Putamen (tissue), 1 donor: ENCODE measurements around the gene FUT3.

Experiments used
- DNase-seq: peaks from one replicate; pipeline ENCODE4 v3.0.0-alpha.2; 2016; ENCODE audit warnings: low spot score

The FUT3 gene

GRCh38 chr19:5823579-5824281, 27.5 kb downstream of the FUT3 start:
- DNase-seq = no peak

- no peak for DNase-seq
Measured at GRCh38 chr19:5822181-5822844, 28.9 kb downstream of the FUT3 start.

GRCh38 chr19:5821521-5822180, 29.6 kb downstream of the FUT3 start:
- DNase-seq = no peak

GRCh38 chr19:5820785-5821184, 30.5 kb downstream of the FUT3 start:
- no peak for DNase-seq

GRCh38 chr19:5818594-5818993, 32.7 kb downstream of the FUT3 start:
- no peak for DNase-seq

GRCh38 chr19:5817218-5817617, 34.0 kb downstream of the FUT3 start:
- no peak for DNase-seq

- no peak for DNase-seq
Measured at GRCh38 chr19:5814852-5815246, 36.4 kb downstream of the FUT3 start.

- DNase-seq = no peak
Measured at GRCh38 chr19:5814123-5814851, 37.0 kb downstream of the FUT3 start.

GRCh38 chr19:5811117-5811516, 40.1 kb downstream of the FUT3 start:
- DNase-seq = no peak

- DNase-seq = no peak
Measured at GRCh38 chr19:5809469-5809868, 41.8 kb downstream of the FUT3 start.

- no peak for DNase-seq
Measured at GRCh38 chr19:5809053-5809452, 42.2 kb downstream of the FUT3 start.

GRCh38 chr19:5808120-5808816, 43.0 kb downstream of the FUT3 start:
- DNase-seq = no peak

- DNase-seq = no peak
Measured at GRCh38 chr19:5806905-5807304, 44.3 kb downstream of the FUT3 start.

- no peak for DNase-seq
Measured at GRCh38 chr19:5806133-5806489, 45.1 kb downstream of the FUT3 start.

GRCh38 chr19:5805462-5806132, 45.7 kb downstream of the FUT3 start:
- DNase-seq = no peak

- no peak for DNase-seq
Measured at GRCh38 chr19:5804516-5805461, 46.5 kb downstream of the FUT3 start, which contains the start of gene NRTN. NRTN (plus strand) TSS chr19:5805067; CDS start chr19:5824166, 19,099 bp downstream.

GRCh38 chr19:5803752-5804515, 47.3 kb downstream of the FUT3 start:
- no peak for DNase-seq

GRCh38 chr19:5803441-5803751, 47.9 kb downstream of the FUT3 start:
- DNase-seq = no peak

GRCh38 chr19:5801796-5802619, 49.2 kb downstream of the FUT3 start:
- DNase-seq = no peak
